Endometrium (tissue), 2 donors: ENCODE results near the gene OR4K5.
"Not testable (repeated sequence)": the region's sequence is repeated elsewhere in the genome, so short reads cannot be mapped to it uniquely, and the experiment has no call there.

ENCODE experiments used
- FAIRE-seq: peaks from 2 replicates; lab custom pipeline; 2012; peaks lifted over from hg19 to GRCh38; lab: Jason Lieb, UNC
- donor health status: control.
- donor health status: control.

The OR4K5 gene

GRCh38 chr14:19920021-19920657 lies at the start of gene OR4K5:
OR4K5 (plus strand) TSS chr14:19920607; CDS start chr14:19920607, 0 bp downstream.
- FAIRE-seq = no peak

GRCh38 chr14:19873178-19873577 lies 47.2 kb upstream of the OR4K5 start:
- FAIRE-seq = no peak

DNA sequence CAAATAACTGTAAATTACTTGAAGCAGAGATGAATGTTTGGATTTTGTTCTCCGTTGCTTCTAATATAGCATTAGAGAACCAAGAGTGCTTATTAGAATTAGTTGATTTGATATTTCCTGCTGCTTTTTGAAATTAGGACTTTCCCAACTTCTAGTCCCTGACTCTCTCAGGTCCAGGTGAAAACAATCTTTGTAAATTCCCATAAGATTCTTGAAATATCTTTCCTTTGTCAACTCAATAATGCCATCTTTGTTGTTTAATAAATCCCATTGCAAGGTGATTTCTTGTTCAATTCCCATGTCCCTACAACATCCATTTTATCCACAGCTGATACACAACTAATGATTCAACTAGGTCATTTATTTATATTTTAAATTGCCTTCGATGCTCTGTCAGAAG lies 45.6 kb upstream of the OR4K5 start, which contains the start of gene OR4K2:
OR4K2 (plus strand) TSS at position 301 of the 400 bp plus-strand sequence. CDS start 1,126 bp downstream, outside the sequence.
- FAIRE-seq = no peak

- FAIRE-seq = no peak
Observed at GRCh38 chr14:19878029-19878642, 42.3 kb upstream of the OR4K5 start.

DNA sequence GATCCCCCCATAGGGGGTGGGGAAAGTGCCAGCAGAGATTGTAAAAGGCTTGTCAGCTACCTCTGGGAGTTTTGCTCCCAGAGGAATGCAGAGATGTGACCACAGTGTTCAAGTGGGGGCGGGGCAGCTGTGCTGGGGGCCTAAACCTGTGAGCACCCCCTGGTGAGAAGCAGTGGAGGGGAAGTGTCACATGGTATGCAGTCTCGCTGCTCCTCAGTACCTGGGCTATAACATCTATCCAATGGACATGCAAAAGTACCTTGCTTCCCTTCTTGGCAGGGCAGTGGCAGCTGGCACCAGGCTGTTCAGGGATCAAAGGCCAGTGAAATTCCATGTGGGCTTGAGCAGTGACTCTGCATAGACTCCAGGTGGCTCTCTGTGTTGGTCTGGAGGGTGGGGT lies 25.1 kb upstream of the OR4K5 start:
- no peak for FAIRE-seq

GRCh38 chr14:19900999-19901398 lies 19.4 kb upstream of the OR4K5 start:
- no peak for FAIRE-seq

- FAIRE-seq = no peak
Observed at GRCh38 chr14:19902409-19902808, 18.0 kb upstream of the OR4K5 start.

DNA sequence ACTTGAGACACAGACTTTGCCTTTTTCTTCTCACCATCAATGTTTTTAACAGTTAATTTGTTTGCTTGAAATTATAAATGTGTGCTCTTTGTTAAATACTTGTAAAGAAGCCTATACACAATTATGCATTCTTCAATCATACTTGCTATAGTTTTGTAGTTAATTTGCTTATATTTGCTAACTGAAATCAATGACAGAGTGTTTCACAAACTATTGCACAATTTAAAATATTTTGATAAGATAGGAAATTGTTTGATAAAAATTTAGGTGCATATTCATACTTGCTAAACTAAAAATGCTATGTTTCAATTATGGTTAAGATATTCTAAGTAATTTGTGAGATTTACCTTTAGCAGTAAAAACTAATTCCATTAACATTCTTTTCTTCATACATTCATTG lies 13.7 kb upstream of the OR4K5 start:
- FAIRE-seq = no peak

DNA sequence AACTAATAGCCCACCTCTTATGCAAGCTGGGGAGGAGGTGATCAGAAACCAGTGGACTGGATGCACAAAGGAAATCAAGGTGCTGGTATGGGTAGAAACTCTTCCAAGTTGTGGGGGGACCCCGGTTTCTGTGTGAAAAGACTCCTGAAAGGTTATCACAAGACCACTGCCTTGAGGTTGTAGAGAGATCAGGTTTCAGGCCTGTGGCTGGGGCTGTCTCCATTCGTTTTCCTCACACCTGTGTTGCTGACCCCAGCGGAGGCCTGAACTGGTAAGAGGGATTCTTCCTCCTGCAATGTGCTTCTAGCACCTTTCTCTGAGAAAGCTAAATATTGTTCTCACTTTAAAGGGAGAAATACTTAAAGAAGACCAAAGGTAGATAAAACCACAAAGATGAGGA lies 9.3 kb upstream of the OR4K5 start:
- no peak for FAIRE-seq

- FAIRE-seq = no peak
Observed at GRCh38 chr14:19917243-19917642, 3.2 kb upstream of the OR4K5 start.

DNA sequence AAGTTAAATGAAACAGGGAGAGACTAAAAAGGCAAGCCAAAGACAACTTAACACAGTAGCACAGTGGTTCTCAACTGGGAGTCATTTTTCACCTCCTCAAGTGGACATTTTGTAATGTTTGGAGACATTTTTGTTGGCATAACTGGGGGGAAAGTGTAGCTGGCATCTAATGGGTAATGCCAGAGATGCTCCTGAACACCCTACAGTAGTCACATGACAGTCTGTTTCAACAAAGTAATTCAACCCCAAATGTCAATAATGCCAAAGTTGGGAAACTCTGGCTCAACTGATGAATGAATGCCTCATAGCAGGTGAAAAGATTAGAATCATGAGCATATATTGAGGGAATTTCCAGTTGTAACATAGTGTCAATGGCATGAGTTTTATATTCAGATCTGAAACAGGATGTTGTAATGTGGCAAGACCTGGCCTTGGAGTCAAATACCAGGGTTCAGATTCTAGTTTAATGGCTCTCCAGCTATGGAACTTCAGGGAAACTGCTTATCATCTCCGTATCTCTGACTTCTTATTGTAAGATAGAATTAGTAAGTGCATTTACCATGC lies 2.4 kb upstream of the OR4K5 start:
- no peak for FAIRE-seq

- no peak for FAIRE-seq
Observed at GRCh38 chr14:19918553-19919264, 1.7 kb upstream of the OR4K5 start.

DNA sequence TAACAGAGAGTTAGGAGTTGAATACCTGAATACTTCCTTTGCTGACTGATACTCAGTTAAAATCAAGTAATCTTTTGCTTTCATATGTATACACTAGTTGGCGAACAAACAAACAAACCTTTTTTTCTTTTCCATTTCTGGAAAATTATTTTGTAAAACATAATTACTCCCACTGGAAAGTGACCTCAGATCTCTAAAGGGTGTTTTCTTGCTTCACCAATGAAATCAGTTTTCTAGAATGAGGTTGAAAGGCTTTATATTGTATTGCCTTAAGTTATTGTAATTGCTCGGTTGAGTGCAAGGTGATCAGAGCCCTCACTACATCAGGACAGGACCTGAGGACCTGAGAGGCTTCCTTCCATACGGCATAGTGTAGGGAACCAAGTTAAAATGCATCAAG lies 10.2 kb downstream of the OR4K5 start, which contains the start of gene OR4K1:
OR4K1 (plus strand) TSS at position 301 of the 400 bp plus-strand sequence. CDS start 4,750 bp downstream, outside the sequence.
- FAIRE-seq = no peak

GRCh38 chr14:19941668-19942067 lies 21.3 kb downstream of the OR4K5 start:
- FAIRE-seq = no peak

- FAIRE-seq = no peak
Observed at GRCh38 chr14:19947413-19948090, 27.1 kb downstream of the OR4K5 start.

DNA sequence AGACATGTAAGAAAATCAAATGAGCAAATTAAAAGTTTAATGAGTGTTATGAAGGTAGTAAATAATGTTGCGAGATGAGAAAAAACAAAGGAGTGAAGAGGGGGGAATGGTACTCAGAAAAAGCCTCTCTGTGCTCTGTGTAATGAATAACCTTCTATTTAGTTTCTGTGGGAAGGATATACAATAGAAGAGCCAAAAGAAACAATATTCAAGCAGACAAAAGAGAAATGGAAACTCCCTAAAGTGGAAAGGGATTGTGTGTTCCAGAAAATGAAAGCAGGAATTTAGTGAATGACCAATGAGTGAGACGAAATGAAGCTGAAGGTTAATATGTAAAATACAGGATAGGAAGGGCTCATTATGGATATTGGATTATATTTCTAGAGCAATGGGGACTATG lies 28.8 kb downstream of the OR4K5 start:
- FAIRE-seq = no peak

GRCh38 chr14:19969735-19970134 lies 49.3 kb downstream of the OR4K5 start:
- not testable (repeated sequence) for FAIRE-seq
